HG03432 (cell line): ENCODE results near the gene PHACTR4.
"Not testable (repeated sequence)": the region's sequence is repeated elsewhere in the genome, so short reads cannot be mapped to it uniquely, and the experiment has no call there.

Experiments
- ATAC-seq: cut with Tn5 transposase; IDR thresholded peaks from one replicate; pipeline ENCODE4 v1.9.1; 2021; ENCODE audit warnings: mild to moderate bottlenecking, moderate library complexity; ENCODE audit not compliant: unreplicated experiment

Gene PHACTR4

GRCh38 chr1:28482138-28482537 is 112.6 kb downstream of the PHACTR4 start:
- no peak for ATAC-seq

- no peak for ATAC-seq
These were observed 113.2 kb downstream of the PHACTR4 start for GRCh38 chr1:28482702-28483101.

- ATAC-seq, result no peak
These were observed 125.2 kb downstream of the PHACTR4 start for GRCh38 chr1:28494737-28495136.

GRCh38 chr1:28499553-28499952 is 130.0 kb downstream of the PHACTR4 start:
- ATAC-seq, result no peak

GRCh38 chr1:28501925-28502324 is 132.4 kb downstream of the PHACTR4 start:
- no peak for ATAC-seq

GRCh38 chr1:28503117-28503516 is 133.6 kb downstream of the PHACTR4 start:
- ATAC-seq, result no peak

GRCh38 chr1:28505406-28506187 is 136.1 kb downstream of the PHACTR4 start, which contains the start of gene RCC1:
TSS of gene RCC1 (plus strand) at chr1:28506043. CDS start at chr1:28529867, 23,824 bp downstream.
- ATAC-seq, result peak; percentile 81

GRCh38 chr1:28506907-28507246 is 137.3 kb downstream of the PHACTR4 start:
- ATAC-seq, result no peak

- no peak for ATAC-seq
These were observed 137.7 kb downstream of the PHACTR4 start for GRCh38 chr1:28507247-28507645.

GRCh38 chr1:28507646-28508434 is 138.3 kb downstream of the PHACTR4 start:
- no peak for ATAC-seq

- no peak for ATAC-seq
These were observed 138.9 kb downstream of the PHACTR4 start for GRCh38 chr1:28508435-28508754.

GRCh38 chr1:28509705-28510272 is 140.2 kb downstream of the PHACTR4 start:
- no peak for ATAC-seq

- no peak for ATAC-seq
These were observed 140.9 kb downstream of the PHACTR4 start for GRCh38 chr1:28510273-28510969.

- ATAC-seq, result no peak
These were observed 141.5 kb downstream of the PHACTR4 start for GRCh38 chr1:28510970-28511440.

GRCh38 chr1:28512058-28512611 is 142.6 kb downstream of the PHACTR4 start:
- ATAC-seq, result no peak

- ATAC-seq, result not testable (repeated sequence)
These were observed 144.9 kb downstream of the PHACTR4 start for GRCh38 chr1:28514445-28514933.

- no peak for ATAC-seq
These were observed 147.0 kb downstream of the PHACTR4 start for GRCh38 chr1:28516518-28516956.

- ATAC-seq, result no peak
These were observed 148.1 kb downstream of the PHACTR4 start for GRCh38 chr1:28517649-28517999.

GRCh38 chr1:28518000-28518744 is 148.6 kb downstream of the PHACTR4 start:
- peak; percentile 80 for ATAC-seq

- no peak for ATAC-seq
These were observed 149.3 kb downstream of the PHACTR4 start for GRCh38 chr1:28518745-28519341.
